Superior temporal gyrus (tissue), 1 donor: ENCODE results near the gene TMEM234.

Source experiments
- DNase-seq: peaks from one replicate; pipeline ENCODE4 v3.0.0-alpha.2; 2016; ENCODE audit errors: extremely low spot score

The TMEM234 gene

DNA sequence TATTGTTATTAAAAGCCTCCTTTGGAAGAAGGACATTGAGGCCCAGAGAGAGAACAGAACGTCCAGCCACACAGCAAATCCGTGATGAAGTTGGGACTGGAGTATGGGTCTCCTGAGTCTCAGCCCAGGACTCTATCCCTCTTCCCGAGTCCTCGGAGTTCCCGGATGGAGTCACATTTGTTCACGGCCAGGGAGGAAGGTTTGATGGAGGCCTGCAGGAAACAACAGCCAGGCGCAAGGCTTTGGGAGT, 43.0 kb downstream of the TMEM234 start:
- no peak for DNase-seq

DNA sequence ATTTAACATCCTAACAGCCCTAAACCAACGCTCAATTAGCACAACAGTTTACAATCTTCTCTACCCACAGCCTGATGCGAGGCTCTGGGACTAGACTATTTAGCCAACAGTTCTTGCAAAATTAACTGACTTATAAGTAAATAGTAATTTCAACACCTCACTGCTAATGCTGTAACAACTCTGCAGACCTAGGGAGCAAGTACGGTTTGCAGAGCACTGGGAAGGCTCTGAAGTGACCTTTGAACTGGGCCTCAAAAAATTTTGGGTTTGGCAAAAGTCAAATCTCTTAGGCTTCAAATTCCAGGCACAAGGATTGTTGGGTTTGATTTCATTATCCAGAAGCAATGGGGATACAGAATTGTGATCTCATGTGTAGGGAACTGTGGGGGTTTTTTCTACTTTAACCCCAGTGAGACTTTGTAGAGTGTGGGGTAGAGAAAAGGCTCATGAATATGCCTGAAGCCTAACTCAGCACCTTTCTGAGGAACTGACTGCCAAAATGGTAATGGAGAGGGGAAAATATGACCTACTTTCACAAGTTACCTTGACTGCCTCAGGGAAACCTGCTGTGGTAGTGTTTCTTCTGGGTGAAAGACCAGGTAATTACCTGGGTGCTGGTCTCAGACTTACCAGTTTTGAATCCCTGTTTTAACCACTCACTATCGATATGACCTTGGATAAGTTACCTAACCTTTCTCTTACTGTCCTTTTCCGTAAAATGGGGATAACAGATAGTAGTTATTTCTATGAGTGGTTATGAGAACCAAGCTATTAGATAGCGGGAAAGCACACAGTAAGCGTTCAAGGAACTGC, 43.6 kb downstream of the TMEM234 start:
- no peak for DNase-seq

DNA sequence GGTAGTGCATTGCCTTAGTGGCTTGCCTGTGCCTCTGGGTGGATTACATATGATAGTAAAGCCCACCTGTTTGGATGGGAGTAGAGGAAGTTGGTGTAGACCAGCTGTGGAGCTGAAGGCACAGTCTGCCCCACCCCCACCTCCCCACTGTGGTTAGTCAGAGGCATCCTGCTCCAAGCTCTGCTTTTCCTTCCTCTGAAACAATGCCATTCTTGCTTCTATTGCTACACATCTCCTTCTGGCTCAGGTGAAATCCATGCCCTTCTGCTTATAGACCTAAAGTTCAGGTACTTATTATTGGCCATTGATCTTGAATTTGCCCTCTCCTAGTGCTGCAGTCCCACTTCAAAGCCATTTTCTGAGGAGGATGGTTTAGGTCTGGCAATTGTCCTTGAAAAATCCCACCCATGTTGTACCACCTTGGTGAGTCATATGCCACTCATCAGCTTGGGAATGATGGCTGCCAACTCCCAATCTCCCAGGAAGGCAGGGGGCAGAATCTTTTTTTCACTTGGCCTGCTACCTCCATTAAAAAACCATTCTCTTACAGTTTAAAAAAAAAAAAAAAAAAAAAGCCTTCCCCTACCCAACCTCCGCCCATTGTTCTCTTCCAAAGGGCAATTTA, 49.4 kb downstream of the TMEM234 start:
- DNase-seq, result no peak

DNA sequence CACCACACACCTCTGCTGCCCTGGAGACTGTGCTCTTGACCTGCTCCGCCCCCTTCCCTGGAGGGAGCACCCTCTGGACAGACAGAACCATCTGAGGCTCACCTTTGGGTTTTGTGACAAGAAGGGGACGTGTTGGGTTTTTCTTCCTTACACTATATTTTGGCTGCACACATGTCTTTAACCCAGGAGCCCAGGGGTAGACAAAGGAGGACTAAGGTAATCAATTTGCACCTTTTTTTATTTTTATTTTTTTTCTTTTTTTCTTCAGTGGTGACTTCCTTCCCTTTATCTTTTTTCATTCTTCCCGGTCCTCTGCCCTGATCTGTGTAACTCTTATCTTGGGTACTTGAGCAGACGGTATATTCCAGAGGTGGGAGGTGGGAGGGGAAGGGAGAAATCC, 51.2 kb downstream of the TMEM234 start:
- DNase-seq, result no peak
